Subcutaneous abdominal adipose tissue (tissue), 5 donors: ENCODE measurements around the gene FNDC1.
A peak's percentile ranks its signal among the peaks of the same experiment; 100 is the strongest.
"Not testable (repeated sequence)": the region's sequence is repeated elsewhere in the genome, so short reads cannot be mapped to it uniquely, and the experiment has no call there.

Source experiments
- H3K27ac ChIP-seq: one replicate; pipeline ENCODE4 v1.7.0; 2013; ENCODE audit warnings: low read depth, mild to moderate bottlenecking, inconsistent platforms, low read length, moderate library complexity
- H3K27me3 ChIP-seq, 5 donors: one replicate each; pipeline ENCODE4 v1.7.0; 2013; ENCODE audit warnings: low read length in 5 of 5, inconsistent platforms in 1 of 5; ENCODE audit not compliant: control insufficient read depth in 5 of 5, insufficient read depth in 4 of 5
- H3K36me3 ChIP-seq, 5 donors: one replicate each; pipeline ENCODE4 v1.7.0; 2013; ENCODE audit warnings: low read length in 5 of 5; ENCODE audit not compliant: control insufficient read depth in 5 of 5, insufficient read depth in 5 of 5
- H3K4me1 ChIP-seq, 5 donors: one replicate each; pipeline ENCODE4 v1.7.0; 2013; ENCODE audit warnings: low read length in 5 of 5, mild to moderate bottlenecking in 3 of 5, moderate library complexity in 1 of 5; ENCODE audit not compliant: control insufficient read depth in 5 of 5, insufficient read depth in 5 of 5
- H3K4me3 ChIP-seq, 5 donors: one replicate each; pipeline ENCODE4 v1.7.0; 2013; ENCODE audit warnings: low read length in 5 of 5, low read depth in 1 of 5
- H3K9ac ChIP-seq, 5 donors: one replicate each; pipeline ENCODE4 v1.7.0; 2013; ENCODE audit warnings: low read length in 5 of 5, mild to moderate bottlenecking in 4 of 5, moderate library complexity in 3 of 5
- H3K9me3 ChIP-seq, 5 donors: one replicate each; pipeline ENCODE4 v1.7.0; 2013; ENCODE audit warnings: low read length in 5 of 5; ENCODE audit not compliant: control insufficient read depth in 5 of 5
- donor health status: healthy.
- donor health status: healthy.
- donor health status: healthy.
- donor health status: healthy.
- donor health status: healthy.

Gene FNDC1

GRCh38 chr6:159260208-159260607 lies 91.0 kb downstream of the FNDC1 start:
- Histone ChIP-seq H3K27me3 (no peaks in the 10 kb centered on the region), H3K36me3 (no peaks in the 10 kb centered on the region), H3K4me1 (peaks cover 0 to 43% (median 34%) of the 10 kb centered on the region in 5 donors), H3K4me3 (no peak overlapping the region), H3K27ac (no peak overlapping the region), H3K9ac (no peak overlapping the region), H3K9me3 (no peaks in the 10 kb centered on the region)

DNA sequence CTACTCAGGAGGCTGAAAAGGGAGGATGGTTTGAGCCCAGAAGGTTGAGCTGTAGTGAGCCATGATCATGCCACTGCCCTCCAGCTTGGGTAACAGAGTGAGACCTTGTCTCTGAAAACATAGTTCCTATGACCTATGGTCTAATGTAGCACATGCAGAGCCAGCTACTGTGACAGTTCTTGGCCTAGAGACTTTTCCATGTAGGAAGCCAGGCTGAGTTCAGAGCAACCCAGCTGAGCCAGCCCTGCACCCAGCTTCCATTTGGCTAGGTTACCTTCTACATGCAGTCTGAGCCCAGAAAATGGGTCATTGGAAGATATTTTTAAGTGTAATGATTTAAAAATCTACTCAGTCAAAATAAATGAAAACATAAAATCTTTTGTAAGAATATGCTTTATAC lies 92.8 kb downstream of the FNDC1 start:
- no peaks in the 10 kb centered on the region for H3K27me3 ChIP-seq
- H3K27ac ChIP-seq, result peak overlapping the region; percentile 28
- no peak overlapping the region for H3K4me3 ChIP-seq
- peaks cover 0 to 43% (median 34%) of the 10 kb centered on the region in 5 donors for H3K4me1 ChIP-seq
- no peaks in the 10 kb centered on the region for H3K9me3 ChIP-seq
- H3K36me3 ChIP-seq, result no peaks in the 10 kb centered on the region
- H3K9ac ChIP-seq, result no peak overlapping the region

GRCh38 chr6:159262586-159262985 lies 93.4 kb downstream of the FNDC1 start:
- no peak overlapping the region for H3K4me3 ChIP-seq
- peaks cover 0 to 43% (median 34%) of the 10 kb centered on the region in 5 donors for H3K4me1 ChIP-seq
- no peaks in the 10 kb centered on the region for H3K36me3 ChIP-seq
- no peak overlapping the region for H3K9ac ChIP-seq
- H3K27ac ChIP-seq, result no peak overlapping the region
- H3K9me3 ChIP-seq, result no peaks in the 10 kb centered on the region
- no peaks in the 10 kb centered on the region for H3K27me3 ChIP-seq

- no peak overlapping the region for H3K27ac ChIP-seq
- no peak overlapping the region for H3K4me3 ChIP-seq
- H3K27me3 ChIP-seq, result no peaks in the 10 kb centered on the region
- peaks cover 0 to 5% (median under 1%) of the 10 kb centered on the region in 5 donors for H3K4me1 ChIP-seq
- no peaks in the 10 kb centered on the region for H3K36me3 ChIP-seq
- no peak overlapping the region for H3K9ac ChIP-seq
- no peaks in the 10 kb centered on the region for H3K9me3 ChIP-seq
Measured at GRCh38 chr6:159267165-159267564, 98.0 kb downstream of the FNDC1 start.

DNA sequence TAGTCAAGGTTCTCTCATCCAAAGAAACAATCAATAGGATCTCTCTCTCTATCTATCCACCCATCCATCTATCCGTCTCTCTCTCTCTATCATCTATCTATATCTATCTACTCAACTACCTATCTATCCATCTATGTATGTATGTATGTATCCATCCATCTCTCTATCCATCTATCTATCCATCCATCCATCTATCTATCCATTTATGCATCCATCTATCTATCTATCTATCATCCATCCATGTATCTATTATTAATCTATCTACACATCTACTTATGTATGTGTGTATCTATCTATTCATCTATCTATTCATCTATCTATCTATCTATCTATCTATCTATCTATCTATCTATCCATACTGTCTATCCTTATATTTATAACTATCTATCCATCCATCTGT lies 99.3 kb downstream of the FNDC1 start:
- H3K4me3 ChIP-seq, result no peak overlapping the region
- H3K27me3 ChIP-seq, result no peaks in the 10 kb centered on the region
- no peaks in the 10 kb centered on the region for H3K9me3 ChIP-seq
- no peak overlapping the region for H3K27ac ChIP-seq
- H3K9ac ChIP-seq, result no peak overlapping the region
- H3K36me3 ChIP-seq, result no peaks in the 10 kb centered on the region
- H3K4me1 ChIP-seq, result no peaks in the 10 kb centered on the region

- H3K9me3 ChIP-seq, result no peaks in the 10 kb centered on the region
- no peak overlapping the region for H3K27ac ChIP-seq
- H3K4me1 ChIP-seq, result no peaks in the 10 kb centered on the region
- no peak overlapping the region for H3K9ac ChIP-seq
- no peaks in the 10 kb centered on the region for H3K27me3 ChIP-seq
- no peaks in the 10 kb centered on the region for H3K36me3 ChIP-seq
- no peak overlapping the region for H3K4me3 ChIP-seq
Measured at GRCh38 chr6:159271257-159271656, 102.1 kb downstream of the FNDC1 start.

- H3K27ac ChIP-seq, result no peak overlapping the region
- no peaks in the 10 kb centered on the region for H3K27me3 ChIP-seq
- H3K36me3 ChIP-seq, result no peaks in the 10 kb centered on the region
- H3K4me3 ChIP-seq, result no peak overlapping the region
- H3K9ac ChIP-seq, result no peak overlapping the region
- no peaks in the 10 kb centered on the region for H3K9me3 ChIP-seq
- no peaks in the 10 kb centered on the region for H3K4me1 ChIP-seq
Measured at GRCh38 chr6:159278626-159279025, 109.4 kb downstream of the FNDC1 start.

DNA sequence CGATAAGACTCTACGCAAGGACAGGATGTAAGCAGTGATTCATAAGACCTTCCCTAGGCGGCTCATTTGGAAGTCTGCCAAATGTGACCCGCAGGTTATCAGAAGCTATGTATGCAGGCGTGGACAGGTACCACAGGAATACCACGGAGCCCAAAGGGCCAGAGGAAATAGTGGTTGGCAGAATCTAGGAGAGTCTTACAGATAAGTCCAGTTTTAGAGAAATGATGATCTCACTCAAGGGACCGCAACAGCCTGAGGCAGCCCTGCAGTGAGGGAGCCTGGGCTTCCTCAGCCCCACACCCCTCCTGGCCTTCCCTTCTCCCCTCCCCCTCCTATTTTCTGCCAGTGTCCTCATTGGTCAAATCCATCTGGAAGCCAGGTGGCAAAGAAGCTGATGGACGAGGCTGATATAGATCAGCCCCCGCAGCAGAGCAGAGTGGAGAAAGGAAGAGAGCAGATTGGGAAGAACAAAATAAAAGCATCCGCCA lies 110.6 kb downstream of the FNDC1 start:
- Histone ChIP-seq H3K27me3 (no peaks in the 10 kb centered on the region), H3K9me3 (no peaks in the 10 kb centered on the region), H3K27ac (no peak overlapping the region), H3K9ac (no peak overlapping the region), H3K4me3 (no peak overlapping the region), H3K4me1 (no peaks in the 10 kb centered on the region), H3K36me3 (no peaks in the 10 kb centered on the region)

DNA sequence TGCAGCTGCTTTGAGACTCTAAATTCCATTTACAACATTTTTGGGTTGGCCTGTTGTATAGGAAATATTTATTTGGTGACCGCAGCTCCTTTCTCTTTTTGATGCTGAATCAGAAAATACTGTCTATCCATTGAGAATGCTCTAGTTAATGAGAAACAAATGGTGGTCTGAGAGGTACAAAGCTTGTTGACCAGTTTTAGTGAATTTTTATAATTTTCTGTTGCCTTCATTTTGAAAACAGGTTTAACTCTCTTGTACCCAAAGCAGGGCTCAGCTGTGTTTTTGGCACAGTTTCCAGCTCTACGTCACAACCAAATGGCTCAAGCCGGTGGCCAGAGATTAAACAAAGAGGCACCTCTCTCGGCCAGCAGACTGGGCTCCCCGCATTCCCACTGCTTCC lies 113.2 kb downstream of the FNDC1 start:
- H3K9ac ChIP-seq, result no peak overlapping the region
- no peaks in the 10 kb centered on the region for H3K4me1 ChIP-seq
- H3K27me3 ChIP-seq, result no peaks in the 10 kb centered on the region
- no peaks in the 10 kb centered on the region for H3K36me3 ChIP-seq
- no peak overlapping the region for H3K27ac ChIP-seq
- H3K9me3 ChIP-seq, result no peaks in the 10 kb centered on the region
- no peak overlapping the region for H3K4me3 ChIP-seq

- H3K27ac ChIP-seq, H3K9me3 ChIP-seq: not testable (repeated sequence)
Measured at GRCh38 chr6:159284661-159285060, 115.5 kb downstream of the FNDC1 start.

DNA sequence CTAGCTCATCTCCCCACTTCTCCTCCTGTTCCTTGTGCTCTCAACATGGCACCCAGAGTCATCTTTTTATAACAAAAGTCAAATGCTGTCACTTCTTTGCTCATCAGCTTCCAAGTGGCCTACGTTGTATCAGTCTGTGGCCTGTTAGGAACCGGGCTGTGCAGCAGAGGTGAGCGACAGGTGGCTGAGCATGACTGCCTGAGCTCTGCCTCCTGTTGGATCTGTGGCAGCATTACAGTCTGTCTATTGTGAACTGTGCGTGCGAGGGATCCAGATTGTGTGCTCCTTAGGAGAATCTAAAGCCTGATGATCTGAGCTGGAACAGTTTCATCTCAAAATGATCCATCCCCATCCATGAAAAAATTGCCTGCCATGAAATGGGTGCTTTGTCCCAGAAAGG lies 129.6 kb downstream of the FNDC1 start:
- Histone ChIP-seq H3K9ac (no peak overlapping the region), H3K27me3 (no peaks in the 10 kb centered on the region), H3K9me3 (no peaks in the 10 kb centered on the region), H3K36me3 (no peaks in the 10 kb centered on the region), H3K4me3 (no peak overlapping the region), H3K27ac (no peak overlapping the region), H3K4me1 (no peaks in the 10 kb centered on the region)

More at GRCh38 chr6:159284661-159285060, 115.5 kb downstream of the FNDC1 start:
- H3K4me1 ChIP-seq, H3K4me3 ChIP-seq, H3K36me3 ChIP-seq, H3K9ac ChIP-seq, H3K27me3 ChIP-seq: not testable (repeated sequence)
